22Rv1 (cell line): ENCODE data around the gene NPR3.

ENCODE experiments used
- ZFX ChIP-seq: fragments of 450-650 bp; IDR thresholded peaks from 2 replicates; pipeline ENCODE4 v1.6.1; 2017; ENCODE audit warnings: antibody characterized with exemption, borderline replicate concordance
- TF ChIP-seq, protein P1 (sequence below): fragments of 450-650 bp; IDR thresholded peaks from 2 replicates; pipeline ENCODE4 v1.5.1; 2017; ENCODE audit warnings: mild to moderate bottlenecking

DNA sequence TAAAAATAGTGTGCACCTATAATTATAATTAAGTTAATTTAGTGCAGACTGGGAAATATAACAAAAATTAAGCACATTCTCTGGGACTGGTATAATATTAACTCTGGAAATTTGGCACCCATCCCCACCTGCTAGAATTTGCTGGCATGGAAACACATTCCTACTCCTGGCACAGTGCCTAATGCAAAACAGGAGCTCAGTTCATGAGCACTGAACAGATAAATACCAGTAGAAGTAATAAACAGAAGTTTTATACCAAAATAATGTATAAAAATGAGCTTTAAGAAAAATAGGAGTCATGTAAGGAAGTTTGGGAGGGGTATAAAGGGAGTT lies 23.7 kb upstream of the NPR3 start:
- no peak for TF ChIP-seq ZFX
- TF ChIP-seq, protein P1, sequence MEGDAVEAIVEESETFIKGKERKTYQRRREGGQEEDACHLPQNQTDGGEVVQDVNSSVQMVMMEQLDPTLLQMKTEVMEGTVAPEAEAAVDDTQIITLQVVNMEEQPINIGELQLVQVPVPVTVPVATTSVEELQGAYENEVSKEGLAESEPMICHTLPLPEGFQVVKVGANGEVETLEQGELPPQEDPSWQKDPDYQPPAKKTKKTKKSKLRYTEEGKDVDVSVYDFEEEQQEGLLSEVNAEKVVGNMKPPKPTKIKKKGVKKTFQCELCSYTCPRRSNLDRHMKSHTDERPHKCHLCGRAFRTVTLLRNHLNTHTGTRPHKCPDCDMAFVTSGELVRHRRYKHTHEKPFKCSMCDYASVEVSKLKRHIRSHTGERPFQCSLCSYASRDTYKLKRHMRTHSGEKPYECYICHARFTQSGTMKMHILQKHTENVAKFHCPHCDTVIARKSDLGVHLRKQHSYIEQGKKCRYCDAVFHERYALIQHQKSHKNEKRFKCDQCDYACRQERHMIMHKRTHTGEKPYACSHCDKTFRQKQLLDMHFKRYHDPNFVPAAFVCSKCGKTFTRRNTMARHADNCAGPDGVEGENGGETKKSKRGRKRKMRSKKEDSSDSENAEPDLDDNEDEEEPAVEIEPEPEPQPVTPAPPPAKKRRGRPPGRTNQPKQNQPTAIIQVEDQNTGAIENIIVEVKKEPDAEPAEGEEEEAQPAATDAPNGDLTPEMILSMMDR = no peak
